Measurements from ENCODE around the gene LILRA6. TPM values are rescaled to one million over a fixed set of nuclear protein-coding genes. Genes with fewer than 3 reads are reported as not detected.
A peak's percentile ranks its signal among the peaks of the same experiment; 100 is the strongest.
"Not testable (repeated sequence)": the region's sequence is repeated elsewhere in the genome, so short reads cannot be mapped to it uniquely, and the experiment has no call there.

The LILRA6 gene
- total RNA-seq, 1 donor from 2014 or later = not detected

GRCh38 chr19:54207983-54208783 lies 34.4 kb downstream of the LILRA6 start:
- DNase-seq = peak; percentile 61

GRCh38 chr19:54207676-54207982 lies 35.0 kb downstream of the LILRA6 start:
- DNase-seq = no peak

GRCh38 chr19:54207193-54207592 lies 35.4 kb downstream of the LILRA6 start:
- not testable (repeated sequence) for DNase-seq

GRCh38 chr19:54206831-54207177 lies 35.8 kb downstream of the LILRA6 start:
- DNase-seq = no peak

- DNase-seq = no peak
Measured at GRCh38 chr19:54206030-54206830, 36.4 kb downstream of the LILRA6 start.

- DNase-seq = no peak
Measured at GRCh38 chr19:54204767-54205468, 37.7 kb downstream of the LILRA6 start.

GRCh38 chr19:54203151-54203611 lies 39.4 kb downstream of the LILRA6 start:
- DNase-seq = no peak

GRCh38 chr19:54201980-54202379 lies 40.6 kb downstream of the LILRA6 start:
- DNase-seq = no peak

- no peak for DNase-seq
Measured at GRCh38 chr19:54201172-54201701, 41.4 kb downstream of the LILRA6 start.

- no peak for DNase-seq
Measured at GRCh38 chr19:54199401-54199800, 43.2 kb downstream of the LILRA6 start.

GRCh38 chr19:54197121-54197520 lies 45.5 kb downstream of the LILRA6 start:
- DNase-seq = no peak

GRCh38 chr19:54196536-54196935 lies 46.1 kb downstream of the LILRA6 start:
- no peak for DNase-seq

- DNase-seq = not testable (repeated sequence)
Measured at GRCh38 chr19:54194463-54194862, 48.1 kb downstream of the LILRA6 start.

- DNase-seq = no peak
Measured at GRCh38 chr19:54193011-54193410, 49.6 kb downstream of the LILRA6 start.

GRCh38 chr19:54191811-54192453 lies 50.7 kb downstream of the LILRA6 start:
- DNase-seq = no peak

GRCh38 chr19:54191011-54191810 lies 51.4 kb downstream of the LILRA6 start, which contains the start of gene TSEN34:
TSS of gene TSEN34 (plus strand) at chr19:54191308. CDS start at chr19:54191365, 57 bp downstream.
- peak; percentile 96 for DNase-seq

GRCh38 chr19:54190503-54191010 lies 52.0 kb downstream of the LILRA6 start:
- DNase-seq = peak; percentile 100

- peak; percentile 100 for DNase-seq
Measured at GRCh38 chr19:54189735-54190502, 52.7 kb downstream of the LILRA6 start.

GRCh38 chr19:54189145-54189734 lies 53.4 kb downstream of the LILRA6 start, which contains the start of gene MBOAT7:
TSS of gene MBOAT7 (minus strand) at chr19:54189580. CDS start at chr19:54188508, 1,072 bp downstream.
- DNase-seq = no peak

All from tongue (tissue), 2 donors.